SU-DHL-6 (cell line): Measurements from ENCODE around the gene NUDT16.

ENCODE experiments used
- H2AFZ ChIP-seq: fragments of 200-600 bp; sonication (generic); 2 replicates; pipeline ENCODE4 v1.6.1; 2014; ENCODE audit warnings: low read depth, mild to moderate bottlenecking, moderate library complexity, mixed read lengths, antibody characterized with exemption, low read length; ENCODE audit not compliant: severe bottlenecking
- H3F3A ChIP-seq: fragments of 200-600 bp; shearing (Covaris generic); 2 replicates; pipeline ENCODE4 v1.6.0; 2016; ENCODE audit warnings: antibody characterized with exemption, mild to moderate bottlenecking; ENCODE audit not compliant: insufficient read depth
- H3K27ac ChIP-seq: fragments of 200-600 bp; sonication (generic); 2 replicates; pipeline ENCODE4 v1.5.1; 2016; ENCODE audit warnings: low read depth, mild to moderate bottlenecking, low read length, moderate library complexity, mixed read lengths
- H3K27me3 ChIP-seq: fragments of 200-600 bp; sonication (generic), shearing (Covaris generic); 2 replicates; pipeline ENCODE4 v1.6.0; 2014; ENCODE audit warnings: mild to moderate bottlenecking, low read length
- H3K36me3 ChIP-seq: fragments of 200-600 bp; sonication (generic); 2 replicates; pipeline ENCODE4 v1.6.1; 2014; ENCODE audit warnings: mild to moderate bottlenecking, low read length, mixed read lengths
- H3K4me2 ChIP-seq: fragments of 300-600, 200-600 bp; shearing (Covaris generic), sonication (generic); 2 replicates; pipeline ENCODE4 v1.6.0; 2014; ENCODE audit warnings: low read length, low read depth, mild to moderate bottlenecking; ENCODE audit not compliant: poor library complexity, severe bottlenecking
- H3K4me3 ChIP-seq: fragments of 200-600 bp; sonication (generic); 2 replicates; pipeline ENCODE4 v1.5.1; 2014; ENCODE audit warnings: antibody characterized with exemption, low read length, mild to moderate bottlenecking, mixed read lengths; ENCODE audit not compliant: insufficient read depth, poor library complexity, severe bottlenecking
- H3K79me2 ChIP-seq: fragments of 200-600 bp; sonication (generic); 2 replicates; pipeline ENCODE4 v1.6.1; 2014; ENCODE audit warnings: mild to moderate bottlenecking, low read length, moderate library complexity; ENCODE audit not compliant: insufficient read depth
- H3K9ac ChIP-seq: fragments of 200-600 bp; sonication (generic); 2 replicates; pipeline ENCODE4 v1.7.0; 2014; ENCODE audit warnings: mild to moderate bottlenecking, low read length
- H3K9me2 ChIP-seq: fragments of 200-600 bp; sonication (generic); replicated peaks from 2 replicates; pipeline ENCODE4 v1.6.1; 2014; ENCODE audit warnings: low read length; ENCODE audit not compliant: insufficient read depth
- H3K9me3 ChIP-seq: fragments of 200-600 bp; sonication (generic); 2 replicates; pipeline ENCODE4 v1.6.1; 2014; ENCODE audit warnings: low read length, mixed read lengths; ENCODE audit not compliant: insufficient read depth
- H4K20me1 ChIP-seq: fragments of 200-600 bp; sonication (generic); 2 replicates; pipeline ENCODE4 v1.6.1; 2014; ENCODE audit warnings: low read depth, mild to moderate bottlenecking, antibody characterized with exemption, low read length, moderate library complexity, mixed read lengths
- CTCF ChIP-seq: fragments of 200-600 bp; sonication (generic); IDR thresholded peaks from one replicate; pipeline ENCODE4 v1.5.1; 2017; ENCODE audit warnings: antibody characterized with exemption, mild to moderate bottlenecking, low read length, moderate library complexity; ENCODE audit not compliant: insufficient read depth, poor library complexity, severe bottlenecking
- EZH2phosphoT487 ChIP-seq: fragments of 200-600 bp; sonication (generic), shearing (Covaris generic); conservative IDR thresholded peaks from 2 replicates; pipeline ENCODE4 v1.6.1; 2018; ENCODE audit warnings: mild to moderate bottlenecking, antibody characterized with exemption, low read length, moderate library complexity, mixed read lengths

The NUDT16 gene

GRCh38 chr3:131390331-131390730 lies 8.8 kb downstream of the NUDT16 start:
- H3K79me2 ChIP-seq, result no peaks in the 10 kb centered on the region
- no peaks in the 10 kb centered on the region for H3K36me3 ChIP-seq
- no peaks in the 10 kb centered on the region for H4K20me1 ChIP-seq
- no peak overlapping the region for H2AFZ ChIP-seq
- H3K4me2 ChIP-seq, result no peak overlapping the region
- TF ChIP-seq CTCF (no peak), EZH2phosphoT487 (no peak)
- H3K27ac ChIP-seq, result no peak overlapping the region
- no peaks in the 10 kb centered on the region for H3K9me2 ChIP-seq
- no peaks in the 10 kb centered on the region for H3F3A ChIP-seq
- no peaks in the 10 kb centered on the region for H3K27me3 ChIP-seq
- H3K9ac ChIP-seq, result no peak overlapping the region
- H3K4me3 ChIP-seq, result no peak overlapping the region
- H3K9me3 ChIP-seq, result no peaks in the 10 kb centered on the region

GRCh38 chr3:131393051-131393450 lies 11.5 kb downstream of the NUDT16 start:
- H3K4me2 ChIP-seq, result no peak overlapping the region
- H3K27ac ChIP-seq, result no peak overlapping the region
- no peaks in the 10 kb centered on the region for H3K27me3 ChIP-seq
- H3K36me3 ChIP-seq, result no peaks in the 10 kb centered on the region
- H3K9me3 ChIP-seq, result no peaks in the 10 kb centered on the region
- H3F3A ChIP-seq, result no peaks in the 10 kb centered on the region
- no peaks in the 10 kb centered on the region for H4K20me1 ChIP-seq
- no peak overlapping the region for H2AFZ ChIP-seq
- no peak for TF ChIP-seq CTCF
- no peak for TF ChIP-seq EZH2phosphoT487
- no peaks in the 10 kb centered on the region for H3K9me2 ChIP-seq
- no peak overlapping the region for H3K4me3 ChIP-seq
- no peak overlapping the region for H3K9ac ChIP-seq
- no peaks in the 10 kb centered on the region for H3K79me2 ChIP-seq

GRCh38 chr3:131393868-131394267 lies 12.3 kb downstream of the NUDT16 start:
- TF ChIP-seq CTCF (no peak), EZH2phosphoT487 (no peak)
- Histone ChIP-seq H3K27ac (no peak overlapping the region), H3F3A (no peaks in the 10 kb centered on the region)

More at GRCh38 chr3:131393868-131394267, 12.3 kb downstream of the NUDT16 start:
- no peak overlapping the region for H3K4me3 ChIP-seq
- no peaks in the 10 kb centered on the region for H3K79me2 ChIP-seq
- no peaks in the 10 kb centered on the region for H3K36me3 ChIP-seq
- H3K9ac ChIP-seq, result no peak overlapping the region
- H3K4me2 ChIP-seq, result no peak overlapping the region
- H4K20me1 ChIP-seq, result no peaks in the 10 kb centered on the region
- no peak overlapping the region for H2AFZ ChIP-seq
- no peaks in the 10 kb centered on the region for H3K9me3 ChIP-seq
- H3K9me2 ChIP-seq, result no peaks in the 10 kb centered on the region
- H3K27me3 ChIP-seq, result no peaks in the 10 kb centered on the region
